ENCODE measurements around the gene PLEKHA4. TPM values are rescaled to one million over a fixed set of nuclear protein-coding genes. Genes with fewer than 3 reads are reported as not detected.
"Not testable (repeated sequence)": the region's sequence is repeated elsewhere in the genome, so short reads cannot be mapped to it uniquely, and the experiment has no call there.

The PLEKHA4 gene
- total RNA-seq, 1 donor from 2014 or later: 14.1 TPM

DNA sequence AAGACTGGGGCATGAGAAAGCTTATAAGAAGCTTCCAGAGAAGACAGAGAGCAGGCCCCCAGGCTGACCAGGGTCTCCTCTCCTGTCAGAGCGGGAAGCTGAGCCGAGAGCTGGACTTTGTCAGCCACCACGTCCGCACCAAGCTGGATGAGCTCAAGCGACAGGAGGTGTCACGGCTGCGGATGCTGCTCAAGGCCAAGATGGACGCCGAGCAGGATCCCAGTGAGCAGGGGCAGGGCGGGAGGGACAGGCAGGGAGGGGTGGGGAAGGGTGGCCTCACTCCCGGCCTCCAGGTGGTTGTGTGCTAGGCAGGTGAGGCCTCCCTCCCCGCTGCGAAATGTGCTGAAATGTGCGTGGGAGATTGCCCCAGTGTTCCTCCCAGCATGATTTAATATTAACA lies 37.2 kb upstream of the PLEKHA4 start:
- Histone ChIP-seq H3K27ac (ENCODE audit: low read depth, low read length) (peak overlapping the region; percentile 49), H3K27me3 (ENCODE audit: control insufficient read depth in 3 of 3, insufficient read depth in 3 of 3, low read length in 3 of 3) (no peaks in the 10 kb centered on the region), H3K9ac (ENCODE audit: low read depth in 1 of 3, low read length in 3 of 3) (no peak overlapping the region), H3K4me1 (ENCODE audit: control insufficient read depth in 3 of 3, insufficient read depth in 3 of 3, low read length in 3 of 3) (peaks cover 23 to 37% (median 32%) of the 10 kb centered on the region in 3 donors), H3K36me3 (ENCODE audit: control insufficient read depth in 3 of 3, insufficient read depth in 3 of 3, low read length in 3 of 3) (peaks cover 30 to 33% (median 32%) of the 10 kb centered on the region in 3 donors), H3K9me3 (ENCODE audit: control insufficient read depth in 3 of 3, low read length in 3 of 3) (no peaks in the 10 kb centered on the region), H3K4me3 (ENCODE audit: low read length in 3 of 3) (no peak overlapping the region)

- H3K27me3 ChIP-seq (ENCODE audit: control insufficient read depth in 3 of 3, insufficient read depth in 3 of 3, low read length in 3 of 3); H3K9me3 ChIP-seq (ENCODE audit: control insufficient read depth in 3 of 3, low read length in 3 of 3); H3K27ac ChIP-seq (ENCODE audit: low read depth, low read length); H3K9ac ChIP-seq (ENCODE audit: low read depth in 1 of 3, low read length in 3 of 3); H3K4me3 ChIP-seq (ENCODE audit: low read length in 3 of 3): not testable (repeated sequence)
- H3K36me3 ChIP-seq (ENCODE audit: control insufficient read depth in 3 of 3, insufficient read depth in 3 of 3, low read length in 3 of 3): peaks cover 24 to 26% (median 24%) of the 10 kb centered on the region in 3 donors
- H3K4me1 ChIP-seq (ENCODE audit: control insufficient read depth in 3 of 3, insufficient read depth in 3 of 3, low read length in 3 of 3): peaks cover 21 to 37% (median 28%) of the 10 kb centered on the region in 3 donors
These were observed 35.4 kb upstream of the PLEKHA4 start for GRCh38 chr19:48903788-48904187.

DNA sequence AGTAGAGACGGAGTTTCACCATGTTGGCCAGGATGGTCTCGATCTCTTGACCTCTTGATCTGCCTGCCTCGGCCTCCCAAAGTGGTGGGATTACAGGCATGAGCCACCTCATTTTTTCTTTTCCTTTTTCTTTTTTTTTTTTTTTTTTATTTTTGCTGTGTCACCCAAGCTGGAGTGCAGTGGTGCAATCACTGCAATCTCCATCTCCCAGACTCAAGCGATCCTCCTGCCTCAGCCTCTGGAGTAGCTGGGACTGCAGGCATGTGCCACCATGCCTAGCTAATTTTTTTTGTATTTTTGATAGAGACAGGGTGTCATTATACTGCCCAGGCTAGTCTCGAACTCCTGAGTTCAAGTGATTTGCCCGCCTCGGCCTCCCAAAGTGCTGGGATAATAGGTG lies 33.9 kb upstream of the PLEKHA4 start:
- not testable (repeated sequence) for H3K4me3 ChIP-seq (ENCODE audit: low read length in 3 of 3); H3K9me3 ChIP-seq (ENCODE audit: control insufficient read depth in 3 of 3, low read length in 3 of 3); H3K27me3 ChIP-seq (ENCODE audit: control insufficient read depth in 3 of 3, insufficient read depth in 3 of 3, low read length in 3 of 3); H3K27ac ChIP-seq (ENCODE audit: low read depth, low read length)
- Histone ChIP-seq H3K9ac (ENCODE audit: low read depth in 1 of 3, low read length in 3 of 3) (peak overlapping the region in 1 of 3 donors; percentile 33), H3K36me3 (ENCODE audit: control insufficient read depth in 3 of 3, insufficient read depth in 3 of 3, low read length in 3 of 3) (peaks cover 20 to 22% (median 22%) of the 10 kb centered on the region in 3 donors), H3K4me1 (ENCODE audit: control insufficient read depth in 3 of 3, insufficient read depth in 3 of 3, low read length in 3 of 3) (peaks cover 16 to 28% (median 20%) of the 10 kb centered on the region in 3 donors)

DNA sequence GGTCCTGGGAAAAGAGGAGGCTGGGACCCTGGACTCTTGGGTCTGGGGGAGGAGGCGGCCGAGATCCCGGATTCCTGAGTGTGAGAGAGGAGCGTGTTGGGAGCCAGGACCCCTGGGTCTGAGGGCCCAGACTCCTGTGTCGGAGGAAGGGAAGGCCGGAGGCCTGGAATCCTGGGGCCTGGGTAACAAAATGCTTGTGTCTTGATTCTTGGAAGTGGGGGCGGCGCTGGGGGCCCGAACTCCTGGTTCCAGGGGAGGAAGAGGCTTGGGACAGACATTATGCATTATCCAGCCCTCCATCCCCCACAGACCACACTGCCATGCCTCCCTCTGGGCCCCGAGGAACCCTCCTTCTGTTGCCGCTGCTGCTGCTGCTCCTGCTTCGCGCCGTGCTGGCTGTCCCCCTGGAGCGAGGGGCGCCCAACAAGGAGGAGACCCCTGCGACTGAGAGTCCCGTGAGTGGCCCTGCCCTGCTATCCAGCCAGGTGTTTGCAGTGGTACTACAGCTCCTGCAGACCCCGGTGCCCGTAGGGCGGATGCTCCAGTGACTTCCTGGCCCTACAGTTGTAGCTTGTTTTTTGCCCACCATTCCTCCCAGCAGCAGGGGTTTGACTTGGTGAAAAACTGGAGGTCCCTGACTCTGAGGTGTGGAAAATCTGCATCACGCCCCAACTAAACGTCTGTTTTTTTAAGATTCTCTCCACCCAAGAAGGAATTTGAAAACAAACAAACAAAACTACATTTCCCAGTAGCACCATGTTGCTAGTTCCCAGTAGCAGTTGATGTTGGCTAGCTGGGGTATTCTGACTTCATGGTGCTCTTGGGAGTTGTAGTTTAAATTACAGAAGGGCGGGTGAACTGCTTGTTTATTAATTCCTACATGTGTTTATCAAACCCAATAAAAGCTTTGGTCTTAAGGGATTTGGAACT lies 32.3 kb upstream of the PLEKHA4 start:
- Histone ChIP-seq H3K4me1 (ENCODE audit: control insufficient read depth in 3 of 3, insufficient read depth in 3 of 3, low read length in 3 of 3) (peaks cover 17 to 28% (median 20%) of the 10 kb centered on the region in 3 donors), H3K4me3 (ENCODE audit: low read length in 3 of 3) (peak overlapping the region; percentile 87 to 96 (median 95)), H3K36me3 (ENCODE audit: control insufficient read depth in 3 of 3, insufficient read depth in 3 of 3, low read length in 3 of 3) (peaks cover 15 to 20% (median 18%) of the 10 kb centered on the region in 3 donors), H3K9me3 (ENCODE audit: control insufficient read depth in 3 of 3, low read length in 3 of 3) (no peaks in the 10 kb centered on the region), H3K9ac (ENCODE audit: low read depth in 1 of 3, low read length in 3 of 3) (peak overlapping the region; percentile 87 to 94 (median 93)), H3K27ac (ENCODE audit: low read depth, low read length) (peak overlapping the region; percentile 88), H3K27me3 (ENCODE audit: control insufficient read depth in 3 of 3, insufficient read depth in 3 of 3, low read length in 3 of 3) (no peaks in the 10 kb centered on the region)

GRCh38 chr19:48899781-48900476 lies 31.5 kb upstream of the PLEKHA4 start, which contains the start of gene NUCB1:
NUCB1 (plus strand) TSS chr19:48900312; CDS start chr19:48900797, 485 bp downstream.
- peak within 1 kb of the TSS; percentile 87 to 94 (median 93) for H3K9ac ChIP-seq (ENCODE audit: low read depth in 1 of 3, low read length in 3 of 3)
- H3K4me3 ChIP-seq (ENCODE audit: low read length in 3 of 3): peak within 1 kb of the TSS; percentile 87 to 96 (median 95)
- peaks cover 0 to 6% (median 4%) of the 10 kb centered on the region in 3 donors for H3K27me3 ChIP-seq (ENCODE audit: control insufficient read depth in 3 of 3, insufficient read depth in 3 of 3, low read length in 3 of 3)
- H3K36me3 ChIP-seq (ENCODE audit: control insufficient read depth in 3 of 3, insufficient read depth in 3 of 3, low read length in 3 of 3): peaks cover 8 to 13% (median 10%) of the 10 kb centered on the region in 3 donors
- peak within 1 kb of the TSS; percentile 88 for H3K27ac ChIP-seq (ENCODE audit: low read depth, low read length)
- H3K9me3 ChIP-seq (ENCODE audit: control insufficient read depth in 3 of 3, low read length in 3 of 3): no peaks in the 10 kb centered on the region
- peaks cover 16 to 30% (median 19%) of the 10 kb centered on the region in 3 donors for H3K4me1 ChIP-seq (ENCODE audit: control insufficient read depth in 3 of 3, insufficient read depth in 3 of 3, low read length in 3 of 3)

GRCh38 chr19:48899386-48899749 lies 31.0 kb upstream of the PLEKHA4 start:
- peak overlapping the region in 1 of 3 donors; percentile 87 for H3K9ac ChIP-seq (ENCODE audit: low read depth in 1 of 3, low read length in 3 of 3)
- not testable (repeated sequence) for H3K9me3 ChIP-seq (ENCODE audit: control insufficient read depth in 3 of 3, low read length in 3 of 3); H3K36me3 ChIP-seq (ENCODE audit: control insufficient read depth in 3 of 3, insufficient read depth in 3 of 3, low read length in 3 of 3)
- peaks cover 0 to 11% (median 6%) of the 10 kb centered on the region in 3 donors for H3K27me3 ChIP-seq (ENCODE audit: control insufficient read depth in 3 of 3, insufficient read depth in 3 of 3, low read length in 3 of 3)
- H3K27ac ChIP-seq (ENCODE audit: low read depth, low read length): peak overlapping the region; percentile 88
- H3K4me1 ChIP-seq (ENCODE audit: control insufficient read depth in 3 of 3, insufficient read depth in 3 of 3, low read length in 3 of 3): peaks cover 16 to 30% (median 19%) of the 10 kb centered on the region in 3 donors
- peak overlapping the region in 2 of 3 donors; percentile 95 to 96 for H3K4me3 ChIP-seq (ENCODE audit: low read length in 3 of 3)

- peaks cover 0 to 11% (median 6%) of the 10 kb centered on the region in 3 donors for H3K27me3 ChIP-seq (ENCODE audit: control insufficient read depth in 3 of 3, insufficient read depth in 3 of 3, low read length in 3 of 3)
- peaks cover 13 to 26% (median 15%) of the 10 kb centered on the region in 3 donors for H3K4me1 ChIP-seq (ENCODE audit: control insufficient read depth in 3 of 3, insufficient read depth in 3 of 3, low read length in 3 of 3)
- no peak overlapping the region for H3K4me3 ChIP-seq (ENCODE audit: low read length in 3 of 3)
- peaks cover 0 to 5% (median 0%) of the 10 kb centered on the region in 3 donors for H3K36me3 ChIP-seq (ENCODE audit: control insufficient read depth in 3 of 3, insufficient read depth in 3 of 3, low read length in 3 of 3)
- no peaks in the 10 kb centered on the region for H3K9me3 ChIP-seq (ENCODE audit: control insufficient read depth in 3 of 3, low read length in 3 of 3)
- H3K9ac ChIP-seq (ENCODE audit: low read depth in 1 of 3, low read length in 3 of 3): no peak overlapping the region
- H3K27ac ChIP-seq (ENCODE audit: low read depth, low read length): no peak overlapping the region
These were observed 28.8 kb upstream of the PLEKHA4 start for GRCh38 chr19:48897181-48897580.

DNA sequence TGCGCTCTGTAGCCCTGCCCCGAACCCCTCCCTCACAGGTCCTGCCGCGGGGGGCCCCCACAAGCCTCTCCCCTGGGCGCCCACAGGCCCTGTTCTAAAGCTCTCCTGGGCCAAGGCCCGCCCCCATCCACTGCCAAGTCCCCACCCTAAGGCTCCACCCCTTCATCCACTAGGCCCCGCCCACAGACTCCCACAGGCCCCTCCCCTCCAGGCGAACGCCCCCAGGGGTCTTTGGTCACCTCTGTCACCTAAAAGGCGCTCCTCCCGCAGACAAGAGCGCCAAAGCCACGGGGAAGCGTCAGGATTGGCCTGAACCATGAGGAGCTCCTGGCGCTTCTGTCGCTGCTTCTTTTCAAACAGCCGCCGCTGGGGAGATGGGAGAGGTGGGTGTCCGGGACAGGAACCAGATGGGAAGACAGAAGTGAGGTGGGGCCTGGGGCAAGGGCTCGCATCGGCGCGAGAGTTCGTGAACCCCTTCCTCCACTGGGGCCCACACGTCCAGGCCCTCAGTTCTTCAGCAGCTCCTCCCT lies 27.8 kb upstream of the PLEKHA4 start:
- Histone ChIP-seq H3K4me3 (ENCODE audit: low read length in 3 of 3) (peak overlapping the region in 2 of 3 donors; percentile 38 to 41), H3K9me3 (ENCODE audit: control insufficient read depth in 3 of 3, low read length in 3 of 3) (no peaks in the 10 kb centered on the region), H3K27ac (ENCODE audit: low read depth, low read length) (peak overlapping the region; percentile 25), H3K27me3 (ENCODE audit: control insufficient read depth in 3 of 3, insufficient read depth in 3 of 3, low read length in 3 of 3) (peaks cover 0 to 11% (median 6%) of the 10 kb centered on the region in 3 donors), H3K9ac (ENCODE audit: low read depth in 1 of 3, low read length in 3 of 3) (peak overlapping the region in 1 of 3 donors; percentile 10), H3K4me1 (ENCODE audit: control insufficient read depth in 3 of 3, insufficient read depth in 3 of 3, low read length in 3 of 3) (peaks cover 7 to 18% (median 10%) of the 10 kb centered on the region in 3 donors), H3K36me3 (ENCODE audit: control insufficient read depth in 3 of 3, insufficient read depth in 3 of 3, low read length in 3 of 3) (peaks cover 0 to 2% (median 0%) of the 10 kb centered on the region in 3 donors)

DNA sequence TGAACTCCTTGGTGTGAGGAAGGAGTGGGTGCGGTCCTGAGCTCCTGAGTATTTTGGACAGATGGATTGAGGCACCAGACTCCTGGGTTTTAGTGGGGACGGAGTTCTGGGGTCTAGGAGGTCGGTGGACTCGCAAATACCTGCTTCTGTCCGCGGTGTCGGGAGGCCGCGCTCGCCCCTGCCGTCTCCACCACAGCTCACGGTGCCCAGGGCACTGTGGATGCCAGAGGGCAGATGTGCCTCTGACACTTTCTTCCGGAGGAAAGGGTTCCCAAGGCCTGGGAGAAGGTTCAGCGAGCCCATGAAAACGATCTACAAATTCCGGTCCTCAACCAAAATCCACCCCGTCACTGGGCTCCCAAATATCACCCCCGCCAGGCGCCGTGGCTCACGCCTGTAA lies 26.8 kb upstream of the PLEKHA4 start:
- H3K27ac ChIP-seq (ENCODE audit: low read depth, low read length): no peak overlapping the region
- H3K9me3 ChIP-seq (ENCODE audit: control insufficient read depth in 3 of 3, low read length in 3 of 3): no peaks in the 10 kb centered on the region
- peaks cover 2 to 8% (median 3%) of the 10 kb centered on the region in 3 donors for H3K4me1 ChIP-seq (ENCODE audit: control insufficient read depth in 3 of 3, insufficient read depth in 3 of 3, low read length in 3 of 3)
- H3K27me3 ChIP-seq (ENCODE audit: control insufficient read depth in 3 of 3, insufficient read depth in 3 of 3, low read length in 3 of 3): peaks cover 0 to 11% (median 6%) of the 10 kb centered on the region in 3 donors
- H3K36me3 ChIP-seq (ENCODE audit: control insufficient read depth in 3 of 3, insufficient read depth in 3 of 3, low read length in 3 of 3): peaks cover 0 to under 1% (median 0%) of the 10 kb centered on the region in 3 donors
- H3K9ac ChIP-seq (ENCODE audit: low read depth in 1 of 3, low read length in 3 of 3): no peak overlapping the region
- H3K4me3 ChIP-seq (ENCODE audit: low read length in 3 of 3): peak overlapping the region in 2 of 3 donors; percentile 6 to 38

Measured in skeletal muscle tissue (tissue), 4 donors.